ENCODE results near the gene SEZ6.

- TF ChIP-seq POLR2A (IDR thresholded peaks at IDR 0.05; ENCODE audit: low read depth): no peak
- TF ChIP-seq CTCF (IDR thresholded peaks at IDR 0.05): no peak
- TF ChIP-seq POLR2AphosphoS5 (IDR thresholded peaks at IDR 0.05): no peak
- no peak for TF ChIP-seq EP300 (IDR thresholded peaks at IDR 0.05)
These were observed 58.2 kb downstream of the SEZ6 start for GRCh38 chr17:28947639-28948038.

All from esophagus muscularis mucosa (tissue), 4 donors.